ENCODE measurements around the gene NIPAL3.

GRCh38 chr1:24424207-24424606 is 8.6 kb downstream of the NIPAL3 start:
- no peak for TF ChIP-seq CTCF (IDR thresholded peaks at IDR 0.05)
- no peak for TF ChIP-seq POLR2AphosphoS5 (IDR thresholded peaks at IDR 0.05)
- TF ChIP-seq POLR2A (IDR thresholded peaks at IDR 0.05; ENCODE audit: low read depth) = no peak
- TF ChIP-seq EP300 (IDR thresholded peaks at IDR 0.05) = no peak

Measured in esophagus muscularis mucosa (tissue), 4 donors.